GM19025 (cell line): ENCODE results near the gene EMP3.
"Not testable (repeated sequence)": the region's sequence is repeated elsewhere in the genome, so short reads cannot be mapped to it uniquely, and the experiment has no call there.

Source experiments
- ATAC-seq: cut with Tn5 transposase; IDR thresholded peaks from one replicate; pipeline ENCODE4 v1.9.1; 2021; ENCODE audit warnings: mild to moderate bottlenecking, low read depth, moderate library complexity; ENCODE audit not compliant: unreplicated experiment

The EMP3 gene

GRCh38 chr19:48371367-48371766 is 46.0 kb downstream of the EMP3 start:
- ATAC-seq: no peak

- not testable (repeated sequence) for ATAC-seq
Observed at GRCh38 chr19:48371771-48372170, 46.4 kb downstream of the EMP3 start.

GRCh38 chr19:48372904-48373303 is 47.6 kb downstream of the EMP3 start:
- no peak for ATAC-seq

GRCh38 chr19:48373567-48373966 is 48.2 kb downstream of the EMP3 start:
- ATAC-seq: no peak

- no peak for ATAC-seq
Observed at GRCh38 chr19:48378194-48378570, 52.8 kb downstream of the EMP3 start.

GRCh38 chr19:48379058-48379457 is 53.7 kb downstream of the EMP3 start:
- ATAC-seq: no peak
